A549 (cell line): ENCODE data around the gene PTPN13.

Experiments
- EHF ChIP-seq: fragments of 250-450 bp; sonication (Bioruptor Pico); IDR thresholded peaks from 2 replicates; pipeline ENCODE4 v1.5.0; 2020; ENCODE audit warnings: mild to moderate bottlenecking
- EP300 ChIP-seq, 2 experiments: fragments of >200 bp; sonication (Bioruptor Twin); formaldehyde crosslinking; IDR thresholded peaks; 2 replicates in 1 of 2; 3 replicates in 1 of 2; pipeline ENCODE4 v1.6.1; 2016 to 2017
- MAZ ChIP-seq: fragments of 150-350 bp; IDR thresholded peaks from 2 replicates; pipeline ENCODE4 v1.6.1; 2014; ENCODE audit warnings: antibody characterized with exemption, low read depth, low read length, borderline replicate concordance
- RARB ChIP-seq: fragments of 250-450 bp; sonication (Bioruptor Pico); IDR thresholded peaks from 2 replicates; pipeline ENCODE4 v1.8.0; 2021; ENCODE audit warnings: mild to moderate bottlenecking, moderate library complexity

DNA sequence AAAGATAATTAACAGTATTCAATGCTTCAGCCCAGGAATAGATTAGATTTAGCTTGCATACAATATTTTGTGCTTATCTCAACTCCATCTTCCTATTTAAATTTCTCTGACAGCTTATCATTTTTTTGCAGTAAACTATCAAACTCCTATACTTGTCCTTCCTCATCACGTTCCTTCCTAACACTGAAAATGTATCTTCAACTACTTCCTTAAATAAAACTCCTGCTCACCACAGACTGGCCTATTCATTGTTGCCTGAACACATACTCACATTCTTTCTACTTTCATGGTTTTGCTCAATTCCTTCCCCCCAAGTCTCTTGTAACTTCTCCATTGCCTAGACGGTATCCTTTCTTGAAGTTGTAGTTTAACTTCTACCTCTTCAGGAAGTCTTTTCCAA is 28.5 kb upstream of the PTPN13 start:
- TF ChIP-seq EHF (CRISPR knock-in tag) (no peak), MAZ (no peak), EP300 (IDR thresholded peaks at IDR 0.05) (no peak), RARB (CRISPR knock-in tag) (no peak)
